Measurements from ENCODE around the gene SERINC2. TPM values are rescaled to one million over a fixed set of nuclear protein-coding genes. Genes with fewer than 3 reads are reported as not detected.

Gene SERINC2
- total and polyA plus RNA-seq, 2 experiments from 2014 or later = 20.5 to 23.3 TPM

GRCh38 chr1:31429583-31429982, 16.6 kb downstream of the SERINC2 start:
- DNase-seq (ENCODE audit: low spot score) (no peak), ATAC-seq (no peak)
- H2AFZ ChIP-seq = no peak overlapping the region
- no peak overlapping the region for H3K4me3 ChIP-seq
- no peak overlapping the region for H3K4me3 Mint-ChIP-seq
- no peaks in the 10 kb centered on the region for H3K4me1 ChIP-seq (ENCODE audit: insufficient read depth)
- no peaks in the 10 kb centered on the region for H4K20me1 ChIP-seq (replicated peaks; ENCODE audit: insufficient read depth)
- H3F3A ChIP-seq (replicated peaks; ENCODE audit: low read depth) = no peaks in the 10 kb centered on the region
- no peaks in the 10 kb centered on the region for H3K9me3 Mint-ChIP-seq
- peaks cover 24% of the 10 kb centered on the region for H3K36me3 Mint-ChIP-seq (ENCODE audit: low read depth)
- no peaks in the 10 kb centered on the region for H3K36me3 ChIP-seq (ENCODE audit: insufficient read depth)
- no peak overlapping the region for H3K27ac Mint-ChIP-seq
- TF ChIP-seq POLR2AphosphoS5 (IDR thresholded peaks at IDR 0.05; ENCODE audit: low read depth) = no peak
- TF ChIP-seq NANOG (IDR thresholded peaks at IDR 0.05; ENCODE audit: borderline replicate concordance) = no peak
- TF ChIP-seq EZH2phosphoT487 (IDR thresholded peaks at IDR 0.05; ENCODE audit: unreplicated experiment) = no peak
- TF ChIP-seq ZNF114 (CRISPR knock-in tag; IDR thresholded peaks at IDR 0.05) = no peak
- no peak for TF ChIP-seq EZH2 (IDR thresholded peaks at IDR 0.05; ENCODE audit: low read depth, unreplicated experiment)
- TF ChIP-seq ETS1 (IDR thresholded peaks at IDR 0.05) = no peak
- TF ChIP-seq ZNF462 (CRISPR knock-in tag; IDR thresholded peaks at IDR 0.05) = no peak
- TF ChIP-seq CREB1 (CRISPR knock-in tag; IDR thresholded peaks at IDR 0.05; ENCODE audit: low read depth) = no peak
- TF ChIP-seq STAT1 (IDR thresholded peaks at IDR 0.05; ENCODE audit: unreplicated experiment) = no peak
- no peak for TF ChIP-seq CTCF (conservative IDR thresholded peaks at IDR 0.05; ENCODE audit: low read depth in 2 of 2)
- TF ChIP-seq REST (IDR thresholded peaks at IDR 0.05; ENCODE audit: unreplicated experiment) = no peak
- no peak for TF ChIP-seq JUNB (IDR thresholded peaks at IDR 0.05; ENCODE audit: unreplicated experiment)
- no peak for TF ChIP-seq ZNF331 (CRISPR knock-in tag; IDR thresholded peaks at IDR 0.05; ENCODE audit: low read depth)
- no peaks in the 10 kb centered on the region for H3K9me2 ChIP-seq (ENCODE audit: insufficient read depth)
- H3K4me1 Mint-ChIP-seq = peaks cover 11% of the 10 kb centered on the region
- H3K79me2 ChIP-seq (replicated peaks; ENCODE audit: insufficient read depth) = no peaks in the 10 kb centered on the region
- no peak overlapping the region for H3K27ac ChIP-seq (ENCODE audit: low read depth)
- H3K27me3 ChIP-seq (ENCODE audit: insufficient read depth) = no peaks in the 10 kb centered on the region
- H3K4me2 ChIP-seq = no peak overlapping the region
- H3K27me3 Mint-ChIP-seq (ENCODE audit: insufficient read depth, low read depth, poor library complexity) = peaks cover 10% of the 10 kb centered on the region

Measured in GM23338 (cell line).